Mammary epithelial cell (primary cell): Measurements from ENCODE around the gene DGCR8.

Experiments
- CTCF ChIP-seq, 2 donors: IDR thresholded peaks in 1 of 2; conservative IDR thresholded peaks in 1 of 2; 2 replicates each; pipeline ENCODE4 v1.5.1; 2011 to 2012; ENCODE audit warnings: inconsistent platforms in 2 of 2, low read length in 2 of 2, mild to moderate bottlenecking in 2 of 2, control low read depth in 1 of 2, low read depth in 1 of 2; ENCODE audit not compliant: insufficient read depth in 1 of 2; ENCODE audit errors: extremely low read depth in 1 of 2
- EZH2 ChIP-seq: IDR thresholded peaks from 2 replicates; pipeline ENCODE4 v1.6.1; 2012; ENCODE audit warnings: low read length, inconsistent platforms, borderline replicate concordance

- TF ChIP-seq CTCF (conservative IDR thresholded peaks at IDR 0.05 in 1 of 2, IDR thresholded peaks at IDR 0.05 in 1 of 2; ENCODE audit: extremely low read depth in 1 of 2, insufficient read depth in 1 of 2, low read depth in 1 of 2, low read length in 2 of 2): no peak
- TF ChIP-seq EZH2: no peak
Measured at GRCh38 chr22:20121856-20122415, 41.9 kb downstream of the DGCR8 start.
